ENCODE results near the gene SAT1.

- TF ChIP-seq, protein P1, sequence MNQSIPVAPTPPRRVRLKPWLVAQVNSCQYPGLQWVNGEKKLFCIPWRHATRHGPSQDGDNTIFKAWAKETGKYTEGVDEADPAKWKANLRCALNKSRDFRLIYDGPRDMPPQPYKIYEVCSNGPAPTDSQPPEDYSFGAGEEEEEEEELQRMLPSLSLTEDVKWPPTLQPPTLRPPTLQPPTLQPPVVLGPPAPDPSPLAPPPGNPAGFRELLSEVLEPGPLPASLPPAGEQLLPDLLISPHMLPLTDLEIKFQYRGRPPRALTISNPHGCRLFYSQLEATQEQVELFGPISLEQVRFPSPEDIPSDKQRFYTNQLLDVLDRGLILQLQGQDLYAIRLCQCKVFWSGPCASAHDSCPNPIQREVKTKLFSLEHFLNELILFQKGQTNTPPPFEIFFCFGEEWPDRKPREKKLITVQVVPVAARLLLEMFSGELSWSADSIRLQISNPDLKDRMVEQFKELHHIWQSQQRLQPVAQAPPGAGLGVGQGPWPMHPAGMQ (IDR thresholded peaks at IDR 0.05; ENCODE audit: borderline replicate concordance), result no peak
- TF ChIP-seq NFYB (IDR thresholded peaks at IDR 0.05; ENCODE audit: insufficient read depth, low read depth, low read length), result no peak
- TF ChIP-seq E2F4 (IDR thresholded peaks at IDR 0.05; ENCODE audit: low read depth, low read length), result no peak
- no peak for TF ChIP-seq PKNOX1 (IDR thresholded peaks at IDR 0.05)
- TF ChIP-seq ATF3 (IDR thresholded peaks at IDR 0.05; ENCODE audit: borderline replicate concordance, extremely low read depth, low read depth, low read length), result no peak
- no peak for TF ChIP-seq HDAC2 (IDR thresholded peaks at IDR 0.05)
Measured at GRCh38 chrX:23819385-23820234, 36.6 kb downstream of the SAT1 start.
